Measurements from ENCODE around the gene DNAAF1. TPM values are rescaled to one million over a fixed set of nuclear protein-coding genes. Genes with fewer than 3 reads are reported as not detected.

The DNAAF1 gene
- polyA plus RNA-seq, 2 of the 4 experiments (the other 2 are of a cell fraction): 0.13 to 0.14 TPM

DNA sequence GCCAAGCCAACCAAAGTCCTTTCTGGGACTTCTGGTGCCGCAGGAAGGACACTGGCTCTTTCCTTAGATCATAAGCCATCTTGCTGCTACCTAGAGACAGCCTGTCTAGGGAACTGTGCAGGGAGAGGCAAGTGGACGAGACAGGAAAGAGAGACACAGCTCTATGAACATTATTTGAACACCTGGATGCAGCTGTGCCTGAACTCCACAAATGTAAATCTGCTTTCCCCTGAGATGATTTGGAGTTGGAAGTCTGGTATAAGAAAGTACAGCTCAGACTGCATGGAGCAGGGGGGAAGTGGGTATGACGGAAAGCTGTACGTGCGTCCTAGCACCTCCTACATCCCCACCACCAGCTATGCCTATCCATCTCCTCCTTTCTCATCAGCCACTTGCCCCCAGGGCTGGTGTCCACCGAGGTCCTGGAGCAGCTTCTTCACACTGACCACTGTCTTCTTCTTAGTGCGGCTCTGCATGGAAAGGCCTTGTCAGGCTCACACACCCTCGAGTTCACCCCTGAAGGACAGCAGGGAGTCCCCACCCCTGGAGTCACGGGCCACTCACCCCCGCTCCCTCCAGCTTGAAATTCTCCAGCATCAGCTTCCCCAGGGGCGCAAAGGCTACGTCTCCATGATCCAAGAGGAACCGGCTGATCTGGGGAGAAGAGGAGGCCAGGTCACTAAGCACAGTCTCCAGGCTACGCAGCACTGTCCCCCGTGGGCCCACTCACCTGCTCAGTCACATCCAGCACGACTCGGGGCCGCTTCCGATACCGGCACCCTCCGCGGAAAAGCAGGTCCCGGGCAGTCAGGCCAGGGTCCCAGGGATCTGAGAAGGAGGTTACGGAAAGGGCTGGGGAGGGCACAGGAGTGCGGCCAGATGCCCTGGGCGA lies 37.8 kb downstream of the DNAAF1 start:
- CTCF ChIA-PET: interaction anchor here (0.6 to 11.7 kb wide), 21 partner anchors 11 to 434 kb away, joined by 3 to 92 read pairs (median 5); no protein-coding TSS in a partner anchor
- FAIRE-seq (no peak), DNase-seq (ENCODE audit: low read depth in 1 of 2, low spot score in 1 of 2) (no peak), ATAC-seq (no peak)
- 85% methylated on average over 19 of the region's 26 CpGs for WGBS (ENCODE audit: missing lambda C conversion rate)
- Histone ChIP-seq H3K9me3 (no peaks in the 10 kb centered on the region), H3K4me1 (peaks cover 9% of the 10 kb centered on the region), H3K4me2 (no peak overlapping the region), H3K27ac (no peak overlapping the region), H3K4me3 (no peak overlapping the region)
- TF ChIP-seq, protein P1, sequence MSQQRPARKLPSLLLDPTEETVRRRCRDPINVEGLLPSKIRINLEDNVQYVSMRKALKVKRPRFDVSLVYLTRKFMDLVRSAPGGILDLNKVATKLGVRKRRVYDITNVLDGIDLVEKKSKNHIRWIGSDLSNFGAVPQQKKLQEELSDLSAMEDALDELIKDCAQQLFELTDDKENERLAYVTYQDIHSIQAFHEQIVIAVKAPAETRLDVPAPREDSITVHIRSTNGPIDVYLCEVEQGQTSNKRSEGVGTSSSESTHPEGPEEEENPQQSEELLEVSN (IDR thresholded peaks at IDR 0.05; ENCODE audit: borderline replicate concordance, low read depth): no peak
- TF ChIP-seq, protein P2, sequence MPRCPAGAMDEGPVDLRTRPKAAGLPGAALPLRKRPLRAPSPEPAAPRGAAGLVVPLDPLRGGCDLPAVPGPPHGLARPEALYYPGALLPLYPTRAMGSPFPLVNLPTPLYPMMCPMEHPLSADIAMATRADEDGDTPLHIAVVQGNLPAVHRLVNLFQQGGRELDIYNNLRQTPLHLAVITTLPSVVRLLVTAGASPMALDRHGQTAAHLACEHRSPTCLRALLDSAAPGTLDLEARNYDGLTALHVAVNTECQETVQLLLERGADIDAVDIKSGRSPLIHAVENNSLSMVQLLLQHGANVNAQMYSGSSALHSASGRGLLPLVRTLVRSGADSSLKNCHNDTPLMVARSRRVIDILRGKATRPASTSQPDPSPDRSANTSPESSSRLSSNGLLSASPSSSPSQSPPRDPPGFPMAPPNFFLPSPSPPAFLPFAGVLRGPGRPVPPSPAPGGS (IDR thresholded peaks at IDR 0.05): no peak
- no peak for TF ChIP-seq HOXB13 (CRISPR knock-in tag; IDR thresholded peaks at IDR 0.05; ENCODE audit: low read depth)
- no peak for TF ChIP-seq MAZ (IDR thresholded peaks at IDR 0.05; ENCODE audit: borderline replicate concordance, low read depth, low read length)
- TF ChIP-seq ZC3H11A (IDR thresholded peaks at IDR 0.05): no peak
- POLR2A ChIA-PET: no interaction called here

DNA sequence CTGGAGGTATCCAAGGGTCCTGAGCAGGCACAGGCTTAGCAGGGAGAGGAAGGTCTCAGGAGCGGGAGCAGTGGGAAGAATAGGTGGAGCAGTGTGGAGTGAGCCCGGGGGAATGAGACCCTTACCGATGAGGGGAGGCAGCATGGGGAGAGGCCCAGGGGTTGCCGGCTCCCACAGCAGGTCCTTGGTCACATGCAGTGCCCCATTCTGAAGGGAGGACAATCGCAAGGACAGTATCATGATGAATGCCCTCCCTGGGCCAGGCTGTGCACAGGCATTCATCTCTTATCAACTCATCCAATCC lies 38.4 kb downstream of the DNAAF1 start:
- WGBS (ENCODE audit: missing lambda C conversion rate): 82% methylated on average over 5 of the region's 5 CpGs
- no peak overlapping the region for H3K4me3 ChIP-seq
- ATAC-seq (no peak), FAIRE-seq (no peak), DNase-seq (ENCODE audit: low read depth in 1 of 2, low spot score in 1 of 2) (no peak)
- no peak overlapping the region for H3K27ac ChIP-seq
- no peak for TF ChIP-seq GATA3 (IDR thresholded peaks at IDR 0.05; ENCODE audit: borderline replicate concordance)
- TF ChIP-seq POLR2A (IDR thresholded peaks at IDR 0.05; ENCODE audit: low read length): no peak
- TF ChIP-seq ZSCAN20 (CRISPR knock-in tag; IDR thresholded peaks at IDR 0.05): no peak
- TF ChIP-seq SMC3 (IDR thresholded peaks at IDR 0.05): no peak
- TF ChIP-seq CEBPB (IDR thresholded peaks at IDR 0.05): no peak
- no peak for TF ChIP-seq NPAS2 (CRISPR knock-in tag; IDR thresholded peaks at IDR 0.05; ENCODE audit: borderline replicate concordance)
- no peak for TF ChIP-seq EHF (CRISPR knock-in tag; IDR thresholded peaks at IDR 0.05)
- no peak for TF ChIP-seq JUN (IDR thresholded peaks at IDR 0.05)
- no peak for TF ChIP-seq EHMT2 (IDR thresholded peaks at IDR 0.05; ENCODE audit: low read depth)
- no peak for TF ChIP-seq RARB (CRISPR knock-in tag; IDR thresholded peaks at IDR 0.05)
- no peak for TF ChIP-seq HEYL (CRISPR knock-in tag; IDR thresholded peaks at IDR 0.05)
- no peak for TF ChIP-seq KDM5A (IDR thresholded peaks at IDR 0.05)
- TF ChIP-seq, protein P3, sequence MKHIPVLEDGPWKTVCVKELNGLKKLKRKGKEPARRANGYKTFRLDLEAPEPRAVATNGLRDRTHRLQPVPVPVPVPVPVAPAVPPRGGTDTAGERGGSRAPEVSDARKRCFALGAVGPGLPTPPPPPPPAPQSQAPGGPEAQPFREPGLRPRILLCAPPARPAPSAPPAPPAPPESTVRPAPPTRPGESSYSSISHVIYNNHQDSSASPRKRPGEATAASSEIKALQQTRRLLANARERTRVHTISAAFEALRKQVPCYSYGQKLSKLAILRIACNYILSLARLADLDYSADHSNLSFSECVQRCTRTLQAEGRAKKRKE (CRISPR knock-in tag; IDR thresholded peaks at IDR 0.05; ENCODE audit: low read depth): no peak
- TF ChIP-seq PHF8 (IDR thresholded peaks at IDR 0.05; ENCODE audit: borderline replicate concordance, low read depth): no peak
- no peak for TF ChIP-seq SREBF2 (IDR thresholded peaks at IDR 0.05)
- no peak for TF ChIP-seq HOXB13 (CRISPR knock-in tag; IDR thresholded peaks at IDR 0.05; ENCODE audit: low read depth)
- TF ChIP-seq MAZ (IDR thresholded peaks at IDR 0.05; ENCODE audit: borderline replicate concordance, low read depth, low read length): no peak
- TF ChIP-seq KDM1A (IDR thresholded peaks at IDR 0.05; ENCODE audit: low read depth): no peak
- ChIA-PET CTCF (interaction anchor here (0.9 to 11.7 kb wide), 23 partner anchors 11 to 433 kb away, joined by 3 to 92 read pairs (median 5); no protein-coding TSS in a partner anchor), POLR2A (no interaction called here)
- H3K9me3 ChIP-seq: no peaks in the 10 kb centered on the region
- H3K4me1 ChIP-seq: peaks cover 6% of the 10 kb centered on the region; the same call in 2 of the 3 replicates
- H3K4me2 ChIP-seq: no peak overlapping the region

Data from A549 (cell line).